A549 treated with CORT108297 at 1 μM for 4 hours (cell line): ENCODE measurements around the gene SLC6A19. TPM values are rescaled to one million over a fixed set of nuclear protein-coding genes. Genes with fewer than 3 reads are reported as not detected.

Source experiments
- total RNA-seq: library from RNA; stranded (reverse); fragments of 200-300 nt; extraction: Qiagen RNA extraction; gene quantifications from 5 replicates; pipeline ENCODE4 v1.2.3, GENCODE V29; 2022

The SLC6A19 gene
- 0.01 to 0.03 TPM (median 0.01 TPM) in 3 of 5 replicates, not detected in the others for total RNA-seq

DNA sequence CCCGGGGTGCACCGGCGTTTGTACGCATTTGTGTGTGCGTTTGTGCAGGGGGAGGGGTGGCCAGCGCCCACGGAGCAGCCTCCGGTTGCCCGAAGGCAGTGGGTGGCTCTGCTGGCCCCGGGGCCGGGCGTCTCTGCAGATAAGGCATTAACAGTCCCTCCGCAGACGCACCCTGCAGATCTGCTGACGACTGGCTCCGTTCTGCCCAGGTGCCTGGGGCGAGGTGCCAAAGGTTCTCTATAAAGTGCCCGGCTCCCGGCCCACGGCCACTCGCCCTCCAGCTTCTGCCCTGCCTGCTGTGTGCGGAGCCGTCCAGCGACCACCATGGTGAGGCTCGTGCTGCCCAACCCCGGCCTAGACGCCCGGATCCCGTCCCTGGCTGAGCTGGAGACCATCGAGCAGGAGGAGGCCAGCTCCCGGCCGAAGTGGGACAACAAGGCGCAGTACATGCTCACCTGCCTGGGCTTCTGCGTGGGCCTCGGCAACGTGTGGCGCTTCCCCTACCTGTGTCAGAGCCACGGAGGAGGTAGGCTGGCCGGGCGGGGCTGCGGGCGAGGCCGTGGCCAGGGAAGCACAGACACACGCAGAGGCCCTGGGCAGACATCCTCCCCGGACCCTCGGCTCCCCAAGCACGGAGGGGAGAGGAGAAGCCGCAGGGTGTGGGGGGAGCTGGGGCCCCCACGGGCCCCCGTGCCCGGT lies at the start of gene SLC6A19:
TSS of gene SLC6A19 (plus strand) at position 269 of the 699 bp plus-strand sequence. CDS start at position 325, 56 bp downstream.

DNA sequence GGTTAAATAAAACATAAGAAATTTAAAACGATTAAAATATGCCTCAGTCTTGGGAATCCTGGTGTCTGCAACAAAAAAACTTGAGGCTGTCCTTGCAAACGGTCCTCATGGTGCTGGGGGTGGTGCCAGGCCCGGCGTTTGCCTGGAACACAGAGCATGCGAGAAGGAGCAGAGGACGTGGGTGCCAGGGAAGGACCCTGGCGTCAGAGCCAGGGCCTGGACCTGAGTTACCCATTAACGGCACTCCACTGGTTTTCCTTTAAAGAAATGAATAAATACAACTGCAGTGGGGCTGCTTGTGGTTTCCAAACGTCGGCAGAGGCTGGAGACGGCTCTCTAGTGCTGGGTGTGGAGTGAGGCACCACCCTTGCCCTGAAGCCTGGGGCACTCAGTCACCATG lies 23.7 kb downstream of the SLC6A19 start, which contains the start of gene SLC6A18:
TSS of gene SLC6A18 (plus strand) at position 301 of the 400 bp plus-strand sequence. CDS start at position 398, 97 bp downstream.

Other genes starting within 250 kb of the SLC6A19 start
- 13.7 to 19.1 TPM (median 18.3 TPM) in 5 replicates for gene NKD2, start 192.8 kb upstream of the SLC6A19 start, total RNA-seq
- 21.8 to 33.9 TPM (median 29.1 TPM) in 5 replicates for gene SLC12A7, start 89.5 kb upstream of the SLC6A19 start, total RNA-seq
- not detected in 5 replicates for gene SLC6A18, start 23.8 kb downstream of the SLC6A19 start, total RNA-seq
- gene TERT, start 93.5 kb downstream of the SLC6A19 start, total RNA-seq: 1.3 to 3.6 TPM (median 2.7 TPM) in 5 replicates
- gene CLPTM1L, start 143.5 kb downstream of the SLC6A19 start, total RNA-seq: 157 to 177 TPM (median 160 TPM) in 5 replicates
- gene SLC6A3, start 243.8 kb downstream of the SLC6A19 start, total RNA-seq: 0.05 to 0.09 TPM (median 0.07 TPM) in 5 replicates